Smooth muscle cell (in vitro differentiated cells): ENCODE results near the gene ZSWIM7. TPM values are rescaled to one million over a fixed set of nuclear protein-coding genes. Genes with fewer than 3 reads are reported as not detected.

ENCODE experiments used
- DNase-seq: peaks from one replicate; lab custom pipeline; 2025; ENCODE audit not compliant: unreplicated experiment; lab: John Stamatoyannopoulos, UW
- H2AFZ ChIP-seq: fragments of 200-600 bp; sonication (generic); 2 replicates; pipeline ENCODE4 v1.6.0; 2016; ENCODE audit warnings: antibody characterized with exemption, low read depth, mild to moderate bottlenecking
- H3F3A ChIP-seq: fragments of 200-600 bp; sonication (generic); 2 replicates; pipeline ENCODE4 v1.6.0; 2017; ENCODE audit warnings: antibody characterized with exemption, low read depth
- H3K27ac ChIP-seq: fragments of 200-600 bp; sonication (generic); 2 replicates; pipeline ENCODE4 v1.5.1; 2016; ENCODE audit warnings: low read depth, mild to moderate bottlenecking
- H3K27me3 ChIP-seq: fragments of 200-600 bp; sonication (generic); 2 replicates; pipeline ENCODE4 v1.6.1; 2016; ENCODE audit warnings: low read depth, mild to moderate bottlenecking
- H3K36me3 ChIP-seq: fragments of 200-600 bp; sonication (generic); 2 replicates; pipeline ENCODE4 v1.5.1; 2016; ENCODE audit warnings: low read depth
- H3K4me1 ChIP-seq: fragments of 200-600 bp; sonication (generic); 2 replicates; pipeline ENCODE4 v1.5.1; 2016; ENCODE audit warnings: low read depth
- H3K4me2 ChIP-seq: fragments of 200-600 bp; sonication (generic); 2 replicates; pipeline ENCODE4 v1.6.0; 2016; ENCODE audit warnings: mild to moderate bottlenecking
- H3K4me3 ChIP-seq: fragments of 200-600 bp; sonication (generic); 2 replicates; pipeline ENCODE4 v1.5.1; 2016; ENCODE audit warnings: mild to moderate bottlenecking
- H3K79me2 ChIP-seq: fragments of 200-600 bp; sonication (generic); 2 replicates; pipeline ENCODE4 v1.6.0; 2016; ENCODE audit warnings: low read depth, mild to moderate bottlenecking
- H3K9ac ChIP-seq: fragments of 200-600 bp; sonication (generic); 2 replicates; pipeline ENCODE4 v1.6.0; 2016; ENCODE audit warnings: low read depth
- H3K9me3 ChIP-seq: fragments of 200-600 bp; sonication (generic); replicated peaks from 2 replicates; pipeline ENCODE4 v1.5.1; 2016; ENCODE audit warnings: low read depth
- H4K20me1 ChIP-seq: fragments of 200-600 bp; sonication (generic); 2 replicates; pipeline ENCODE4 v1.6.0; 2016; ENCODE audit warnings: low read depth
- CTCF ChIP-seq: fragments of 200-600 bp; sonication (generic); IDR thresholded peaks from 2 replicates; pipeline ENCODE4 v1.5.1; 2017; ENCODE audit warnings: borderline replicate concordance, mild to moderate bottlenecking, antibody characterized with exemption; ENCODE audit not compliant: insufficient read depth, poor library complexity, severe bottlenecking
- WGBS: methylation state at CpG from one replicate; pipeline ENCODE4 v1.1.7; 2016; ENCODE audit warnings: low lambda C conversion rate; 5-methylcytosine and 5-hydroxymethylcytosine counted together
- polyA plus RNA-seq: library from polyadenylated mRNA; unstranded; fragments of >200 nt; fragmentation: Nextera tagmentation; extraction: Ambion mirVana; gene quantifications from 2 replicates; pipeline ENCODE4 v1.2.1, GENCODE V29; 2016
- total RNA-seq: library from RNA; depleted of rRNA; stranded (reverse); fragments of >200 nt; gene quantifications from 2 replicates; pipeline ENCODE4 v1.2.3, GENCODE V29; 2014

Gene ZSWIM7
- total and polyA plus RNA-seq, 2 experiments from 2014 or later: 11.7 to 23.6 TPM

- Histone ChIP-seq H3K4me2 (peak overlapping the region; percentile 11), H3K36me3 (no peaks in the 10 kb centered on the region), H3K27me3 (no peaks in the 10 kb centered on the region), H3K4me1 (no peaks in the 10 kb centered on the region), H3K4me3 (no peak overlapping the region), H3K79me2 (peaks cover 5% of the 10 kb centered on the region), H3K9me3 (no peaks in the 10 kb centered on the region), H3K9ac (no peak overlapping the region), H2AFZ (no peak overlapping the region), H3K27ac (no peak overlapping the region), H4K20me1 (peaks cover 50% of the 10 kb centered on the region), H3F3A (peaks cover 5% of the 10 kb centered on the region)
- TF ChIP-seq CTCF: no peak
- no peak for DNase-seq
- WGBS: 65% methylated on average over 14 of the region's 14 CpGs
Observed at GRCh38 chr17:15955793-15956541, 43.5 kb downstream of the ZSWIM7 start.

- Histone ChIP-seq H4K20me1 (peaks cover 53% of the 10 kb centered on the region), H3K9me3 (no peaks in the 10 kb centered on the region), H3K36me3 (no peaks in the 10 kb centered on the region), H3K9ac (no peak overlapping the region), H3K79me2 (peaks cover 6% of the 10 kb centered on the region), H3K27ac (no peak overlapping the region), H3K4me3 (no peak overlapping the region), H3F3A (peaks cover 5% of the 10 kb centered on the region), H3K4me1 (no peaks in the 10 kb centered on the region), H3K4me2 (no peak overlapping the region), H2AFZ (no peak overlapping the region), H3K27me3 (no peaks in the 10 kb centered on the region)
- TF ChIP-seq CTCF: no peak
- no peak for DNase-seq
- WGBS: 70% methylated on average over 5 of the region's 5 CpGs
Observed at GRCh38 chr17:15954222-15954621, 45.3 kb downstream of the ZSWIM7 start.

- Histone ChIP-seq H3K4me3 (no peak overlapping the region), H3F3A (no peaks in the 10 kb centered on the region), H3K27me3 (no peaks in the 10 kb centered on the region), H3K4me2 (no peak overlapping the region), H3K36me3 (no peaks in the 10 kb centered on the region), H3K9me3 (no peaks in the 10 kb centered on the region), H3K27ac (no peak overlapping the region), H3K4me1 (no peaks in the 10 kb centered on the region), H3K79me2 (peaks cover 16% of the 10 kb centered on the region), H2AFZ (no peak overlapping the region), H4K20me1 (peaks cover 44% of the 10 kb centered on the region), H3K9ac (no peak overlapping the region)
- WGBS: 81% methylated on average over 22 of the region's 22 CpGs
- no peak for DNase-seq
- TF ChIP-seq CTCF: no peak
Observed at GRCh38 chr17:15952916-15953790, 46.4 kb downstream of the ZSWIM7 start.
